ENCODE results near the gene NECTIN2.

DNA sequence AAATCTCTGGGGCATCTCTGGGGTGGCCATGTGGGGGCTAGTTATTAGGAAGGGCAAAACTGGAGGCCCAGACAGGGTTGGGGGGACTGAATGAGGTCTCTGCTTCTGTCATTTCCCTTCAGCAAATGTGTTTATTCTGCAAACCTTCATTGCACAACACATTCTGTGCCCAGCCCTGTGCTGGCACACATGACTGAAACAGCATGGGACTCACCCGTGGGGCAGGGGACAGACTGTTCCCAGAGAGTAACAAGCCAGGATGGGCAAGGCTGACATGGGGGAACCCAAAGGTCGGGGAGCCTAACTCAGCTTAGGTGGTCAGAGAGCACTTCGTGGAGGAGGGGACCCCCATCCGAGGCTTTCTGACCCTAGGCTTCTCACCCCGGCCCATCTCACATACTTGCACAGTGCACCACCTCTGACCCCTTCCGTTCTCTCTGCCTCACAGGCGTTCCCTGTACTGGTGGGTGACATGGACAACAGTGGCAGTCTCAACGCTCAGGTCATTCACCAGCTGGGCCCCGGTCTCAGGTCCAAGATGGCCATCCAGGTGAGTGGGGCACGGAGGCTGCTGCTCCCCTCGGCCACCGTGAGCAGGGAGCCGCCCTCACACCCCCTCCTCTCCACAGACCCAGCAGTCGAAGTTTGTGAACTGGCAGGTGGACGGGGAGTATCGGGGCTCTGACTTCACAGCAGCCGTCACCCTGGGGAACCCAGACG, 47.4 kb downstream of the NECTIN2 start:
- TF ChIP-seq, protein P1, sequence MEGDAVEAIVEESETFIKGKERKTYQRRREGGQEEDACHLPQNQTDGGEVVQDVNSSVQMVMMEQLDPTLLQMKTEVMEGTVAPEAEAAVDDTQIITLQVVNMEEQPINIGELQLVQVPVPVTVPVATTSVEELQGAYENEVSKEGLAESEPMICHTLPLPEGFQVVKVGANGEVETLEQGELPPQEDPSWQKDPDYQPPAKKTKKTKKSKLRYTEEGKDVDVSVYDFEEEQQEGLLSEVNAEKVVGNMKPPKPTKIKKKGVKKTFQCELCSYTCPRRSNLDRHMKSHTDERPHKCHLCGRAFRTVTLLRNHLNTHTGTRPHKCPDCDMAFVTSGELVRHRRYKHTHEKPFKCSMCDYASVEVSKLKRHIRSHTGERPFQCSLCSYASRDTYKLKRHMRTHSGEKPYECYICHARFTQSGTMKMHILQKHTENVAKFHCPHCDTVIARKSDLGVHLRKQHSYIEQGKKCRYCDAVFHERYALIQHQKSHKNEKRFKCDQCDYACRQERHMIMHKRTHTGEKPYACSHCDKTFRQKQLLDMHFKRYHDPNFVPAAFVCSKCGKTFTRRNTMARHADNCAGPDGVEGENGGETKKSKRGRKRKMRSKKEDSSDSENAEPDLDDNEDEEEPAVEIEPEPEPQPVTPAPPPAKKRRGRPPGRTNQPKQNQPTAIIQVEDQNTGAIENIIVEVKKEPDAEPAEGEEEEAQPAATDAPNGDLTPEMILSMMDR (IDR thresholded peaks at IDR 0.05) = no peak
- TF ChIP-seq EZH2phosphoT487 (IDR thresholded peaks at IDR 0.05) = no peak
